CD14-positive monocyte (primary cell): ENCODE results near the gene TAAR8. TPM values are rescaled to one million over a fixed set of nuclear protein-coding genes. Genes with fewer than 3 reads are reported as not detected.

ENCODE experiments used
- DNase-seq, 3 donors: peaks; one replicate each; pipeline ENCODE4 v3.0.0-alpha.2; 2011 to 2022
- H2AFZ ChIP-seq: 2 replicates; pipeline ENCODE4 v1.6.0; 2012; ENCODE audit warnings: mild to moderate bottlenecking, low read depth, low read length, inconsistent platforms; ENCODE audit not compliant: insufficient read depth, poor library complexity, severe bottlenecking
- H3K27ac ChIP-seq, 2 donors: 1 replicate in 1 of 2; 2 replicates in 1 of 2; pipeline ENCODE4 v1.5.1; 2012 to 2013; ENCODE audit warnings: low read length in 2 of 2, control low read depth in 1 of 2, inconsistent platforms in 1 of 2, low read depth in 1 of 2, mild to moderate bottlenecking in 1 of 2
- H3K27me3 ChIP-seq, 2 donors: one replicate each; pipeline versions ENCODE4 v1.6.0 to v1.6.1; 2011 to 2013; ENCODE audit warnings: low read length in 2 of 2; ENCODE audit not compliant: control insufficient read depth in 2 of 2, insufficient read depth in 2 of 2
- H3K36me3 ChIP-seq, 2 donors: replicated peaks in 1 of 2; 1 replicate in 1 of 2; 2 replicates in 1 of 2; pipeline versions ENCODE4 v1.5.1 to v1.6.1; 2012 to 2013; ENCODE audit warnings: low read length in 2 of 2, control low read depth in 1 of 2, inconsistent platforms in 1 of 2, mild to moderate bottlenecking in 1 of 2; ENCODE audit not compliant: insufficient read depth in 2 of 2, control insufficient read depth in 1 of 2
- H3K4me1 ChIP-seq, 2 donors: 1 replicate in 1 of 2; 2 replicates in 1 of 2; pipeline versions ENCODE4 v1.5.1 to v1.6.1; 2012 to 2013; ENCODE audit warnings: low read length in 2 of 2, control low read depth in 1 of 2, inconsistent platforms in 1 of 2, mild to moderate bottlenecking in 1 of 2, moderate library complexity in 1 of 2; ENCODE audit not compliant: insufficient read depth in 2 of 2, control insufficient read depth in 1 of 2
- H3K4me2 ChIP-seq: replicated peaks from 2 replicates; pipeline ENCODE3; 2012; ENCODE audit warnings: low read length, moderate library complexity, mild to moderate bottlenecking; ENCODE audit not compliant: poor library complexity, severe bottlenecking; ENCODE audit errors: extremely low read depth
- H3K4me3 ChIP-seq, 3 experiments: fragments of 200-600 bp in 1 of 3; sonication (generic) in 1 of 3; replicated peaks in 1 of 3; 1 replicate in 2 of 3; 2 replicates in 1 of 3; pipeline ENCODE4 v1.5.1; 2011 to 2013; ENCODE audit warnings: low read length in 3 of 3, mild to moderate bottlenecking in 3 of 3, control low read depth in 2 of 3, low read depth in 2 of 3, inconsistent platforms in 1 of 3, moderate library complexity in 1 of 3
- H3K79me2 ChIP-seq: 2 replicates; pipeline ENCODE4 v1.6.0; 2012; ENCODE audit warnings: mild to moderate bottlenecking, control low read depth, inconsistent platforms, low read length, moderate library complexity; ENCODE audit not compliant: insufficient read depth
- H3K9ac ChIP-seq: 2 replicates; pipeline ENCODE4 v1.6.0; 2017; ENCODE audit warnings: low read length, mild to moderate bottlenecking; ENCODE audit not compliant: insufficient read depth, poor library complexity, severe bottlenecking
- H3K9me3 ChIP-seq, 2 donors: replicated peaks in 1 of 2; 1 replicate in 1 of 2; 2 replicates in 1 of 2; pipeline versions ENCODE4 v1.5.1 to v1.6.1; 2012 to 2013; ENCODE audit warnings: low read length in 2 of 2, control low read depth in 1 of 2; ENCODE audit not compliant: control insufficient read depth in 1 of 2, insufficient read depth in 1 of 2
- H4K20me1 ChIP-seq: 2 replicates; pipeline ENCODE4 v1.6.0; 2012; ENCODE audit warnings: mild to moderate bottlenecking, low read length, control low read depth, moderate library complexity; ENCODE audit not compliant: insufficient read depth
- H3K27ac Mint-ChIP-seq, 7 donors: one replicate each; pipeline ENCODE4 v1.8.0; 2020; ENCODE audit warnings: mild to moderate bottlenecking in 7 of 7, mixed read lengths in 7 of 7, moderate library complexity in 6 of 7, inconsistent platforms in 2 of 7
- H3K27me3 Mint-ChIP-seq, 3 donors: one replicate each; pipeline ENCODE4 v1.8.0; 2021 to 2022; ENCODE audit warnings: low read depth in 3 of 3, mild to moderate bottlenecking in 3 of 3, mixed read lengths in 3 of 3, moderate library complexity in 3 of 3, inconsistent platforms in 1 of 3
- H3K36me3 Mint-ChIP-seq, 2 donors: one replicate each; pipeline ENCODE4 v1.8.0; 2020; ENCODE audit warnings: mixed read lengths in 2 of 2, inconsistent platforms in 1 of 2, mild to moderate bottlenecking in 1 of 2
- H3K4me1 Mint-ChIP-seq: one replicate; pipeline ENCODE4 v1.8.0; 2020; ENCODE audit warnings: mild to moderate bottlenecking, mixed read lengths
- H3K4me3 Mint-ChIP-seq, 2 donors: one replicate each; pipeline ENCODE4 v1.8.0; 2020; ENCODE audit warnings: mild to moderate bottlenecking in 2 of 2, mixed read lengths in 2 of 2, moderate library complexity in 1 of 2
- H3K9me3 Mint-ChIP-seq, 7 donors: one replicate each; pipeline ENCODE4 v1.8.0; 2020 to 2022; ENCODE audit warnings: mixed read lengths in 7 of 7, mild to moderate bottlenecking in 6 of 7, moderate library complexity in 6 of 7, inconsistent platforms in 2 of 7
- WGBS: methylation state at CpG from one replicate; pipeline ENCODE4 v1.1.5; 2013; ENCODE audit warnings: missing lambda C conversion rate; ENCODE audit not compliant: insufficient coverage; 5-methylcytosine and 5-hydroxymethylcytosine counted together
- intact Hi-C, 2 donors: fragments of 100-400 bp; cut with micrococcal nuclease; formaldehyde crosslinking; loops; one replicate each; pipeline versions ENCODE4 v1.15.0 to v1.15.1; 2023
- polyA plus RNA-seq, 3 donors: library from polyadenylated mRNA; depleted of rRNA in 1 of 3; unstranded in 2 of 3; stranded (reverse) in 1 of 3; fragments of 300-500 nt in 2 of 3; fragments of >200 nt in 1 of 3; fragmentation: Illumina TruSeq in 2 of 3; gene quantifications; 1 replicate in 2 of 3; 2 replicates in 1 of 3; pipeline ENCODE4 v1.2.3, GENCODE V29; 2012 to 2021
- TF ChIP-seq, protein P1 (sequence below): fragments of 200-600 bp; IDR thresholded peaks from one replicate; pipeline ENCODE4 v1.8.0; 2022; ENCODE audit warnings: antibody characterized with exemption, mild to moderate bottlenecking

Gene TAAR8
- polyA plus RNA-seq, 3 donors = not detected

DNA sequence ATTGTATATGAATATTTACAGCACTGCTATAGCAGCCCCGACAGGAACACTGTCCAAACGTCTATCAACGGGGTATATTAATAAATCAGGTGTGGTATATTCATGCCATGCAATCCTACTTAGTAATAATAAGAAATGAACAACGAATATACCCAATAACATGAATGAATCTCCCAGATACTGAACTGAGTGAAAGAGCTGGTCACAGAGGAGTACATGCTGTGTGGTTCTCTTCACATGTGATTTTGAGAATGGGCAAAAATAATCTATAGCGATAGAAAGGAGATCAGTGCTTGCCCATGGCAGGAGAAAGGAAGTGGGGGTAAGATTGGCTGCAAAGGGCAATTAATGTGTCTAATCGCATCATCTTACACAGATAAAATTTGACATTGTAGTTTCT lies 13.9 kb downstream of the TAAR8 start:
- Histone ChIP-seq H3K36me3 (no peaks in the 10 kb centered on the region), H2AFZ (no peak overlapping the region), H3K9ac (no peak overlapping the region), H4K20me1 (no peaks in the 10 kb centered on the region), H3K9me3 (no peaks in the 10 kb centered on the region), H3K27ac (no peak overlapping the region), H3K4me2 (no peak overlapping the region), H3K79me2 (no peaks in the 10 kb centered on the region), H3K27me3 (peaks cover 6 to 14% of the 10 kb centered on the region in 2 donors), H3K4me1 (peaks cover 2 to 5% of the 10 kb centered on the region in 2 donors), H3K4me3 (no peak overlapping the region)
- Mint-ChIP-seq H3K36me3 (no peaks in the 10 kb centered on the region), H3K27ac (no peak overlapping the region), H3K9me3 (no peaks in the 10 kb centered on the region), H3K4me1 (peaks cover under 1% of the 10 kb centered on the region), H3K4me3 (no peak overlapping the region), H3K27me3 (peaks cover 0 to 15% (median 2%) of the 10 kb centered on the region in 3 donors)
- no CpG with 5 or more reads among the region's 6 CpGs for WGBS
- intact Hi-C loops = no loop called here
- DNase-seq = no peak
- TF ChIP-seq, protein P1, sequence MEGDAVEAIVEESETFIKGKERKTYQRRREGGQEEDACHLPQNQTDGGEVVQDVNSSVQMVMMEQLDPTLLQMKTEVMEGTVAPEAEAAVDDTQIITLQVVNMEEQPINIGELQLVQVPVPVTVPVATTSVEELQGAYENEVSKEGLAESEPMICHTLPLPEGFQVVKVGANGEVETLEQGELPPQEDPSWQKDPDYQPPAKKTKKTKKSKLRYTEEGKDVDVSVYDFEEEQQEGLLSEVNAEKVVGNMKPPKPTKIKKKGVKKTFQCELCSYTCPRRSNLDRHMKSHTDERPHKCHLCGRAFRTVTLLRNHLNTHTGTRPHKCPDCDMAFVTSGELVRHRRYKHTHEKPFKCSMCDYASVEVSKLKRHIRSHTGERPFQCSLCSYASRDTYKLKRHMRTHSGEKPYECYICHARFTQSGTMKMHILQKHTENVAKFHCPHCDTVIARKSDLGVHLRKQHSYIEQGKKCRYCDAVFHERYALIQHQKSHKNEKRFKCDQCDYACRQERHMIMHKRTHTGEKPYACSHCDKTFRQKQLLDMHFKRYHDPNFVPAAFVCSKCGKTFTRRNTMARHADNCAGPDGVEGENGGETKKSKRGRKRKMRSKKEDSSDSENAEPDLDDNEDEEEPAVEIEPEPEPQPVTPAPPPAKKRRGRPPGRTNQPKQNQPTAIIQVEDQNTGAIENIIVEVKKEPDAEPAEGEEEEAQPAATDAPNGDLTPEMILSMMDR = no peak

GRCh38 chr6:132567566-132567965 lies 15.1 kb downstream of the TAAR8 start:
- Mint-ChIP-seq H3K4me3 (no peak overlapping the region), H3K4me1 (peaks cover 11% of the 10 kb centered on the region), H3K27me3 (peaks cover 0 to 14% (median 2%) of the 10 kb centered on the region in 3 donors), H3K36me3 (no peaks in the 10 kb centered on the region), H3K27ac (no peak overlapping the region), H3K9me3 (no peaks in the 10 kb centered on the region)
- Histone ChIP-seq H3K4me3 (no peak overlapping the region), H3K27me3 (peaks cover 5 to 14% of the 10 kb centered on the region in 2 donors), H3K4me2 (no peak overlapping the region), H3K9me3 (no peaks in the 10 kb centered on the region), H4K20me1 (no peaks in the 10 kb centered on the region), H3K36me3 (no peaks in the 10 kb centered on the region), H2AFZ (no peak overlapping the region), H3K27ac (no peak overlapping the region), H3K79me2 (no peaks in the 10 kb centered on the region), H3K9ac (no peak overlapping the region), H3K4me1 (peaks cover 10 to 16% of the 10 kb centered on the region in 2 donors)
- no peak for DNase-seq
- TF ChIP-seq, protein P1 = no peak
- intact Hi-C loops = no loop called here
- no CpG with 5 or more reads among the region's 1 CpG for WGBS
